K562 (cell line): Measurements from ENCODE around the gene YWHAB.

Experiments
- TSC22D4 ChIP-seq: fragments of 450-650 bp; IDR thresholded peaks from 2 replicates; pipeline ENCODE4 v1.6.1; 2016; ENCODE audit warnings: missing genetic modification characterization, missing biosample characterization, control low read depth
- ZNF79 ChIP-seq: fragments of 250-450 bp; sonication (Bioruptor Pico); IDR thresholded peaks from 2 replicates; pipeline ENCODE4 v1.4.0; 2020; ENCODE audit warnings: low read depth, mild to moderate bottlenecking, moderate library complexity
- TF ChIP-seq, protein P1 (sequence below), 3 experiments: IDR thresholded peaks in 2 of 3; conservative IDR thresholded peaks in 1 of 3; 2 replicates each; pipeline ENCODE4 v1.5.1; 2011 to 2012; ENCODE audit warnings: low read length in 3 of 3, mild to moderate bottlenecking in 3 of 3, control low read depth in 2 of 3, improper control_type of control experiment in 1 of 3, inconsistent platforms in 1 of 3, low read depth in 1 of 3, mixed read lengths in 1 of 3, moderate library complexity in 1 of 3; ENCODE audit not compliant: insufficient read depth in 2 of 3

- TF ChIP-seq, protein P1, sequence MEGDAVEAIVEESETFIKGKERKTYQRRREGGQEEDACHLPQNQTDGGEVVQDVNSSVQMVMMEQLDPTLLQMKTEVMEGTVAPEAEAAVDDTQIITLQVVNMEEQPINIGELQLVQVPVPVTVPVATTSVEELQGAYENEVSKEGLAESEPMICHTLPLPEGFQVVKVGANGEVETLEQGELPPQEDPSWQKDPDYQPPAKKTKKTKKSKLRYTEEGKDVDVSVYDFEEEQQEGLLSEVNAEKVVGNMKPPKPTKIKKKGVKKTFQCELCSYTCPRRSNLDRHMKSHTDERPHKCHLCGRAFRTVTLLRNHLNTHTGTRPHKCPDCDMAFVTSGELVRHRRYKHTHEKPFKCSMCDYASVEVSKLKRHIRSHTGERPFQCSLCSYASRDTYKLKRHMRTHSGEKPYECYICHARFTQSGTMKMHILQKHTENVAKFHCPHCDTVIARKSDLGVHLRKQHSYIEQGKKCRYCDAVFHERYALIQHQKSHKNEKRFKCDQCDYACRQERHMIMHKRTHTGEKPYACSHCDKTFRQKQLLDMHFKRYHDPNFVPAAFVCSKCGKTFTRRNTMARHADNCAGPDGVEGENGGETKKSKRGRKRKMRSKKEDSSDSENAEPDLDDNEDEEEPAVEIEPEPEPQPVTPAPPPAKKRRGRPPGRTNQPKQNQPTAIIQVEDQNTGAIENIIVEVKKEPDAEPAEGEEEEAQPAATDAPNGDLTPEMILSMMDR (IDR thresholded peaks at IDR 0.05 in 2 of 3, conservative IDR thresholded peaks at IDR 0.05 in 1 of 3; ENCODE audit: insufficient read depth in 2 of 3, low read depth in 1 of 3, low read length in 3 of 3), result no peak
- TF ChIP-seq ZNF79 (CRISPR knock-in tag), result no peak
- no peak for TF ChIP-seq TSC22D4 (tag)
These were observed 35.9 kb downstream of the YWHAB start for GRCh38 chr20:44921447-44921846.
